IPS-20b (cell line): ENCODE results near the gene PLXNA4.

Experiments used
- H3K27ac ChIP-seq: one replicate; pipeline ENCODE4 v1.5.1; 2013; ENCODE audit warnings: low read length
- H3K27me3 ChIP-seq: 2 replicates; pipeline ENCODE4 v1.6.1; 2013; ENCODE audit warnings: mild to moderate bottlenecking, low read length, inconsistent platforms; ENCODE audit not compliant: insufficient read depth
- H3K36me3 ChIP-seq: 2 replicates; pipeline ENCODE4 v1.6.1; 2013; ENCODE audit warnings: low read depth, mild to moderate bottlenecking, inconsistent platforms, low read length, moderate library complexity; ENCODE audit not compliant: insufficient read depth
- H3K4me1 ChIP-seq: 2 replicates; pipeline ENCODE4 v1.6.1; 2013; ENCODE audit warnings: mild to moderate bottlenecking, control low read depth, inconsistent platforms, low read length, moderate library complexity; ENCODE audit not compliant: insufficient read depth
- H3K4me3 ChIP-seq: 2 replicates; pipeline ENCODE4 v1.5.1; 2013; ENCODE audit warnings: mild to moderate bottlenecking, low read length, inconsistent platforms
- H3K9ac ChIP-seq: 2 replicates; pipeline ENCODE4 v1.6.1; 2013; ENCODE audit warnings: low read depth, mild to moderate bottlenecking, inconsistent platforms, low read length, moderate library complexity
- H3K9me3 ChIP-seq: 2 replicates; pipeline ENCODE4 v1.6.1; 2013; ENCODE audit warnings: mild to moderate bottlenecking, low read depth, low read length, inconsistent platforms; ENCODE audit not compliant: insufficient read depth

Gene PLXNA4

DNA sequence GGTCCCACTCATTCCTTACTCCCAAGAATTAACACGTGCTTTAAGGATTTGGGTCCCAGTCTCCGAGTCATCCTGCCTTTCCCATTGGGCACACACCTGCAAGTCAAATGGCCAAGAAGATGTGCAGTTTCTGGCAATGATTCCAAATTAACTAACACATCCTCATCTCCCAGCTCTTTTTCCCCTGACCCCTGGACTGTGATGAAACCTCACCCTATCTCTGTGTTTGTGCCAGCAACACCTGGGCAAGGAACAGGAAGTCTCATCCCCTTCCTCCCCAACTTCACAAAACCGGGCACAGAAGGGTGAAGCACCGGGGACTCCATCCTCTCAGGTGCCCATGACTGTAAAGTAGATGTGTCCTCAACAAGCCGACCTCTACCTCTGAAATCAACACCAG is 54.8 kb downstream of the PLXNA4 start:
- Histone ChIP-seq H3K4me1 (no peaks in the 10 kb centered on the region), H3K27me3 (no peaks in the 10 kb centered on the region), H3K27ac (no peak overlapping the region), H3K9me3 (no peaks in the 10 kb centered on the region), H3K4me3 (no peak overlapping the region), H3K36me3 (no peaks in the 10 kb centered on the region), H3K9ac (no peak overlapping the region)

DNA sequence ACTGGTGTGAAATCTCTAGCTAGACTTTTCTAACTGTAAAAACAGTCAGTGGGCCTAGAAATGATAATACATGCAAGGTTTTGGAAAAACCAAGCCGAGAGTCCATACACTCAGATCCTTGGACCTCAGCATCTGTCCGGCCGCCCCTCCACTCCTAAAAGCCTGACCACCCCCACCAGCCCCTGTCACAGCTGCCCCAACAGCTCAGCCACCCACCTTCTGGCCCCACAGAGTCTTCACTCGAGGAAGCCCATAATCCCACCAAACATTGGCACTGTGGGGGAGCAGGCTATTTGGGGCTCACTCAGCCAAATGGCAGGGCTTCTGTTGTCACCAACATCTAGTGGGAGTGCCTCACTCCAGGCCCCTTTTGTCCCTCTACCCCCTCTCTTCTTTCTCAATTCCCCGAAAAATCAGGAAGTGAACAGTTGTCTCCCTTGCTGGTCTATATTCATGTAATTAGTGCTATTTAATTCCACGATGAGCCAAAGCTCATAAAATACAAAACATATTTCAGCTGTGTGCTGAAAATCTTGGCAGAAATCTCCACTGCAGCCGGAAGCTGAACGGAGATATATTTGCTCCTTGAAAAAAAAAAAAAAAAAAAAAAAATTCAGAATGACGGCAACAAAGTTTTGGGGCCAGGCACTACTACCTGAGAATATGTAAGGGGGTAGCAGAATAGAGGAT is 55.5 kb downstream of the PLXNA4 start:
- H3K27me3 ChIP-seq = no peaks in the 10 kb centered on the region

DNA sequence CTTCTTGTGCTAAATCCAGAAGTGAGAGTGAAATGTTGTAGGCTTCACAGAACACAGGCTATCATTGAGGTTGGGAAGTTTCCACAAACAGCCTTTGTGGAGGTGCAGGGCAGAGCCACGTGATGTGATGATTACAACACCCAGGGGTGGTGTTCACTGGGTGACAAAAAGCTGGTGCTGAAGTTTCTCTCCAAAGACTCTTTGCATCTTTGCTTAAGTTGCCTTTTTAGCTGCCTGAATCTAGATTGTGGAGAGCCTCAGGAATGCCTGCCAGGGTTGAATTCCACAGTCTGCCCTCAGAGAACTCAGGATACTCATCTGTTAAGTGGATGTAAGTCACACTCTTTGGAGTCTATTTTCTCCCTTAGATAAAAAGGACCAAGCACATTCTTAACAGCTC is 56.3 kb downstream of the PLXNA4 start:
- no peaks in the 10 kb centered on the region for H3K27me3 ChIP-seq
- no peaks in the 10 kb centered on the region for H3K9me3 ChIP-seq
- H3K4me3 ChIP-seq = no peak overlapping the region
- H3K9ac ChIP-seq = no peak overlapping the region
- no peak overlapping the region for H3K27ac ChIP-seq
- no peaks in the 10 kb centered on the region for H3K36me3 ChIP-seq
- no peaks in the 10 kb centered on the region for H3K4me1 ChIP-seq

More for the DNA sequence above, 55.5 kb downstream of the PLXNA4 start:
- no peak overlapping the region for H3K9ac ChIP-seq
- no peak overlapping the region for H3K27ac ChIP-seq
- H3K4me1 ChIP-seq = no peaks in the 10 kb centered on the region
- no peaks in the 10 kb centered on the region for H3K9me3 ChIP-seq
- no peaks in the 10 kb centered on the region for H3K36me3 ChIP-seq
- H3K4me3 ChIP-seq = no peak overlapping the region

DNA sequence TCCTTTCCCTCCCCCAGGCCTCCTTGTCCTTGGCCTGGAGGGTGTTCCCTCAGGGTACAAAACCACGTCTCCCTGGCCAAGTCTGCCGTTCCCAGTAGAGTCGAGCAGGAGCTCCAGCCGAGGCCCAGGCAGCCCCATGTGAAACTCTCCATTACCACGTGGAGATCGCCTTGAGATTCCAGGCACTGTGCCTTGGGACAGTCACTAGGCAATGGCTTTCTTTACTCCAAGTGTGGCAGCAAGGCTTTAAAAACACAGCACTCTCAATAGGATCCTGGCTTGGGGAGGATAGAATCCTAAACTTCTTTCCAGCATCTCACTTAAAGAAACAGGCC is 57.5 kb downstream of the PLXNA4 start:
- Histone ChIP-seq H3K9me3 (no peaks in the 10 kb centered on the region), H3K27me3 (no peaks in the 10 kb centered on the region), H3K27ac (no peak overlapping the region), H3K4me3 (no peak overlapping the region), H3K9ac (no peak overlapping the region), H3K4me1 (no peaks in the 10 kb centered on the region), H3K36me3 (no peaks in the 10 kb centered on the region)

DNA sequence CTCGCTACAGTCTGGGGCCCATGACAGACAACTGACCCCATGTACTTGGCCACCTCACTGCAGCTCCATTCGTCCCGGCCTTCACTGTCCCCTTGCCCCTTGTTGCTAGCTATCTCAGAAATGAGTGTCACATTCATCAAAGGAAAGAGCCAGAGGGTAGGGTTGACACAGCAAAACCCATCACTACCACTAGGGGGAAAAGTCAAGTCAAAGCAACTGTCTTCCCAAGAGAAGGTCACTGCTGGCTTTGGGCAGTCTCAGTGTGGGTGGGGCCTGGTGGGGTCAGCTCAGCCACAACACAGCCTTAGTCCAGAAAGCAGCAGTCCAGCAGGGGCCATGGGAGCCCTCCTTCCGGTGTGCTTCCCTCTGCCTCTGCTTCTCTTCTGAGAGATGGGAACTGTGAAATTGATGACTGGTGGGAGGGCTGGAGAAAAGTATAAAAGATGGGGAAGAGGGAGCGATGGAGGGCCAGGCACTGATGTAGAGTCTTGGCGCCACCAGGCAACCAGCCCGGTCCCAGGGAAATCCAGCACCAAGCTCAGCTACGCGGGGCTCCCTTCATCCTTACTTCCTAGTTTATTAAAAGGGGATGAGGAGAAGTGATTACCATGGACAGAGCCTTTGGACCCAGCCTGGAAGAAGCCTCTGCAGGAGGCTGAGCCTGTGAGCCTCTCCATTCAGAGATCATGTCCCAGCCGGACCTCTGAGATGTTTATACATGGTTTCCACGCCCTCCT is 58.0 kb downstream of the PLXNA4 start:
- H3K36me3 ChIP-seq = no peaks in the 10 kb centered on the region
- no peaks in the 10 kb centered on the region for H3K9me3 ChIP-seq
- no peaks in the 10 kb centered on the region for H3K4me1 ChIP-seq
- H3K4me3 ChIP-seq = no peak overlapping the region
- H3K9ac ChIP-seq = no peak overlapping the region
- no peaks in the 10 kb centered on the region for H3K27me3 ChIP-seq
- H3K27ac ChIP-seq = no peak overlapping the region

DNA sequence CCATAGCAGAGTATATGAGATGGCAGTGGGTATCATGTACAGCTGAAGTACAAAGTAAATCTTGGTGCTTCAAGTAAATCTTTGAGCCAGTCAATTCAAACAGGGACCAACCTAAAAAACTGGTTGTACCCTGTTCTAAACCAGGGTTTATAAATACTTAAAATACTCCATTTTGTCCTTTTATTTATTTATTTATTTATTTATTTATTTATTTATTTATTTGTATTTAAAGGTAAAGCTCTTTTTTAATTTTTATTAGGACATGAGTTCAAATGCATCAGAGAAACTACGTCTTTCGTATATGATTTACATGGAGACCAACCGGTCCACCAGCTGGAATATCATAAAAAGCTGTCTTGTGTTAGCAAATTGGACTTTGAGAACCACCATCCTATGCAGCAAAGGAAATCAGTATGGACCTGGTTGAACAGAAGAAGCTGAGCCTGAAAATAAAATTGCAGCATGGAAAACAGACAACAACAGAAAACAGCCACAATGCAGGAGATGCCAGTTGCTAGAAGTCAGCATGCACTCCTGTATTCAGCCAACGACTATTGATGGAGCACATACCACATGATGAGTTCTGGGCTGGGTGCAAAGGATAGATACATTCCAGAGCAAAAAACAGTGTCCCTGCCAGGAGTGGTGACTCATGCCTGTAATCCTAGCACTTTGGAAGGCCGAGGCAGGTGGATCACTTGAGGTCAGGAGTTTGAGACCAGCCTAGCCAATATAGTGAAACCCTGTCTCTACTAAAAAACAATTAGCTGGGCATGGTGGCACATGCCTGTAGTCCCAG is 60.0 kb downstream of the PLXNA4 start:
- H3K36me3 ChIP-seq = no peaks in the 10 kb centered on the region
- no peak overlapping the region for H3K27ac ChIP-seq
- no peaks in the 10 kb centered on the region for H3K9me3 ChIP-seq
- no peak overlapping the region for H3K4me3 ChIP-seq
- H3K9ac ChIP-seq = no peak overlapping the region
- H3K27me3 ChIP-seq = no peaks in the 10 kb centered on the region
- H3K4me1 ChIP-seq = no peaks in the 10 kb centered on the region

DNA sequence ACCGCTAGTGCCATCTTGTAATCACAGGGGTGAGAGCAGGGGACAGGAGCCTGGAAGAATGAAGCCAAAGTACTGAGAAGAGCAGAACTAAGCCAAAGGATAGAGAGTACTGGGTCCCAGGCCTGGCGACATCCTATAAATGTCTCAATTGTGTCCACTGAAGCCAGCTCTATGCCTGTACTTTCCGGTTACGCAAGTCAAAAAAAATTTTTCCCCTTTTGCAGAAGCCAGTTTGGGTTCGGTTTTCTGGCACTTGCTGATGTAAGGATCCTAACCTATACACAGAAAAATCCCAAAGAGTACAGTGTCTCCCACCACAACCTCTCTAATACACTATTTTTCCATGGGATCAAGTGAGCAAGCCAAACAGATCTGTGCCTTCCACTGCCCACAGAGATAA is 61.1 kb downstream of the PLXNA4 start:
- H3K27me3 ChIP-seq = no peaks in the 10 kb centered on the region
- no peak overlapping the region for H3K4me3 ChIP-seq
- H3K9me3 ChIP-seq = no peaks in the 10 kb centered on the region
- no peak overlapping the region for H3K9ac ChIP-seq
- no peak overlapping the region for H3K27ac ChIP-seq
- no peaks in the 10 kb centered on the region for H3K36me3 ChIP-seq
- H3K4me1 ChIP-seq = no peaks in the 10 kb centered on the region

DNA sequence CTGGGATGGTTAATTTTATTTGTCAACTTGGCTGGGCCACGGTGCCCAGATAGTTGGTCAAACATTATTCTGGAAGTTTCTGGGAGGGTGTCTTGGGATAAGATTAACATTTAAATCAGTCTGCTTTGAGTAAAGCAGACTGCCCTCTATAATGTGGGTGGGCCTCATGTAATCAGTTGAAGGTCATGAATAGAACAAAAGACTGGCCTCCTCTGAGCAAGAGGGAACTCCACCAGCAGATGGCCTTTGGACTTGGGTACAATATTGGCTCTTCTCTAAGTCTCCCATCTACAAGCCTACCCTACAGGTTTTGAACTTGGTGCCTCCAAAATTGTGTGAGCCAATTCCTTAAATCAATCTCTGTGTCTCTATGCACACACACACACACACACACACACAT is 61.8 kb downstream of the PLXNA4 start:
- no peaks in the 10 kb centered on the region for H3K27me3 ChIP-seq
- no peaks in the 10 kb centered on the region for H3K4me1 ChIP-seq
- H3K36me3 ChIP-seq = no peaks in the 10 kb centered on the region
- H3K27ac ChIP-seq = no peak overlapping the region
- no peaks in the 10 kb centered on the region for H3K9me3 ChIP-seq
- H3K4me3 ChIP-seq = no peak overlapping the region
- no peak overlapping the region for H3K9ac ChIP-seq

DNA sequence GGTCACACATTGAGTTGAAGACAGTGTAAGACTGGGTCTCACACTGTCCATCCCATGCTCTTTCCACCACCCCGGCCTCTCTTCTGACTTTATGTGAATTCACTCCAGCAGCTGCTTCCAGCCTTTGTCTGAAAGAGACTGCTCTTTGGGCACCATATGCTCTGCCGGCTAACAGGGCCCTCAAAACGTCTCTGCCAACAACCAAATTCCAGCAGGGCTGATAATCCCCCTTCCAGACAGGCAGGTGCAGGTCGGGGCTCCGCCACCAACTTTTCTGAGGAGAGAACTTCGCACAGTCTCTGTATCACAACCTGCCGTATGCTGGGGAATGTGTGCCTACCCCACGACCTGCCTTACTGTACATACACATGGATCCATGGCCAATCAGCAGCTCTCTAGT is 64.3 kb downstream of the PLXNA4 start:
- no peaks in the 10 kb centered on the region for H3K27me3 ChIP-seq
- H3K27ac ChIP-seq = no peak overlapping the region
- no peaks in the 10 kb centered on the region for H3K36me3 ChIP-seq

DNA sequence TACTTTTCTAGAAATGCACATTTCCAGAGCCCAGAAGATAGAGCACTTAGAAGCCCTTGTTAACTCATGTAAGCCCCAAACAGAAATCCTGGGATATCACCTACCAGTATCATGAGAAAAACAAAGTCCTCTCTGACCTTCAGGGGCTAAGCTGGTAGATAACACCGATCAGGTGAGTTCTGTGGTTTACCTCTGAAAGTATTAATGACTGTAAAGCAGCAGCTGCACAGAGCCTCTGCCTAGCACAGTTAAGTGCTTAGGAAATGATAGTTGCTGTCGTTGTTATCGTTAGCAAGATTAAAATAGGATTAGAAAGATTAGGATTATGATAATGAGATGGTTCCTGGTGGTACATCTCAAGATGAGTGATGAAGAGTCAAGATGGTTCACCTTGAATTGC is 64.9 kb downstream of the PLXNA4 start:
- no peak overlapping the region for H3K9ac ChIP-seq

More for the DNA sequence above, 64.3 kb downstream of the PLXNA4 start:
- Histone ChIP-seq H3K4me3 (no peak overlapping the region), H3K9me3 (no peaks in the 10 kb centered on the region), H3K9ac (no peak overlapping the region), H3K4me1 (no peaks in the 10 kb centered on the region)

DNA sequence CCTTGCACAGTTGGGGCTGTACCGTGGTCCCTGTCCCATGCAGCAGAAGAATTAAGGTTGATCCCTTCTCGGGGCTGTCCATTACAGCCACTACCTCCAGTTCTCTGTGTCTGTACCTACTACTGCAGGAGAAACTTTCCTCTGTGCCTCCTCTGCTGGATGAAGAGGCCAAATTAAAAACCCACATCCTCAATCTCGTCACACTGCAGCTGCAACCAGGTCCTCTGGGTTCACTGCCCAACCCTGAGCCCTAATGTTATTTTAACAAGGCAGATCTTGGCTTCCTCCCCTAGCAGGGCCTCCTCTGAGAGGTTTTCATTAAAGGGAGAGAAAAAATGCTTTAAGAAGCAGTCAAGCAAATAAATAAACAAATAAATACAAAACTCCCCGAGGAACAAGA is 66.6 kb downstream of the PLXNA4 start:
- H3K27ac ChIP-seq = no peak overlapping the region
- H3K4me1 ChIP-seq = no peaks in the 10 kb centered on the region
- no peaks in the 10 kb centered on the region for H3K27me3 ChIP-seq

More for the DNA sequence above, 64.9 kb downstream of the PLXNA4 start:
- no peak overlapping the region for H3K4me3 ChIP-seq
- H3K9me3 ChIP-seq = no peaks in the 10 kb centered on the region
- H3K36me3 ChIP-seq = no peaks in the 10 kb centered on the region
- no peaks in the 10 kb centered on the region for H3K27me3 ChIP-seq
- H3K27ac ChIP-seq = no peak overlapping the region
- H3K4me1 ChIP-seq = no peaks in the 10 kb centered on the region

More for the DNA sequence above, 66.6 kb downstream of the PLXNA4 start:
- H3K36me3 ChIP-seq = no peaks in the 10 kb centered on the region
- H3K9ac ChIP-seq = no peak overlapping the region
- H3K9me3 ChIP-seq = no peaks in the 10 kb centered on the region
- no peak overlapping the region for H3K4me3 ChIP-seq
